PFSK-1 (cell line): ENCODE measurements around the gene SMOC2.

Experiments
- FOXP2 ChIP-seq: optimal IDR thresholded peaks from 2 replicates; pipeline ENCODE3; 2011; ENCODE audit warnings: borderline replicate concordance, control low read depth, inconsistent platforms; ENCODE audit not compliant: insufficient read depth; ENCODE audit errors: extremely low read length, extremely low read depth
- POLR2AphosphoS5 ChIP-seq: IDR thresholded peaks from 2 replicates; pipeline ENCODE4 v1.6.1; 2012; ENCODE audit warnings: low read depth, mild to moderate bottlenecking, control low read depth, low read length, moderate library complexity
- SIN3A ChIP-seq: IDR thresholded peaks from 2 replicates; pipeline ENCODE4 v1.6.1; 2012; ENCODE audit warnings: mild to moderate bottlenecking, low read length, moderate library complexity, borderline replicate concordance; ENCODE audit not compliant: insufficient read depth
- TAF1 ChIP-seq: IDR thresholded peaks from 2 replicates; pipeline ENCODE4 v1.6.1; 2012; ENCODE audit warnings: low read length, control low read depth, borderline replicate concordance; ENCODE audit not compliant: insufficient read depth
- TF ChIP-seq, protein P1 (sequence below), 2 experiments: IDR thresholded peaks; 2 replicates each; pipeline versions ENCODE4 v1.6.1 to v1.8.0; 2011 to 2012; ENCODE audit warnings: low read depth in 2 of 2, low read length in 2 of 2, control low read depth in 1 of 2, inconsistent platforms in 1 of 2, mild to moderate bottlenecking in 1 of 2, moderate library complexity in 1 of 2; ENCODE audit not compliant: insufficient read depth in 1 of 2

Gene SMOC2

GRCh38 chr6:168475188-168476013 is 34.4 kb downstream of the SMOC2 start:
- TF ChIP-seq POLR2AphosphoS5 = no peak
- TF ChIP-seq SIN3A = no peak
- TF ChIP-seq TAF1 = no peak
- TF ChIP-seq FOXP2 = no peak

DNA sequence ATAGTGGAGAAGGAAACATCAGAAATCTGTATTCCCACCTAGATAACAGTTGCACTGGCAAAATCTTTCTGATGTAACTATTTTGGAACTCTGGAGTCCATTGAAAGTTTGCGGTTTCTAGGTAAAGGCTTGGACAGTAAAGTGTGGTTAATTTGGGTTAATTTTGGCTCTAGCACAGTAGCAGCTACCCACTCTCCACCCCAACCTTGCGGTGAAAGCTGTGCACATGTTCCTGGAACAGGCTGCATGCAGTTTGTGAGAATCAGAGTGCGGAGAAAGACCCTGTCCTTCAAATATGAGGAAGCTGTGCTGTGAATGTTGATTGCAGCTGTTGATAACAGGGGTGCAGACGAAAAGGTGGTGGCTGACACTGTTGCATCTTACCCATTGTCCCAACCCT is 38.4 kb downstream of the SMOC2 start:
- TF ChIP-seq SIN3A = no peak
- TF ChIP-seq FOXP2 = no peak
- TF ChIP-seq POLR2AphosphoS5 = no peak
- TF ChIP-seq, protein P1, sequence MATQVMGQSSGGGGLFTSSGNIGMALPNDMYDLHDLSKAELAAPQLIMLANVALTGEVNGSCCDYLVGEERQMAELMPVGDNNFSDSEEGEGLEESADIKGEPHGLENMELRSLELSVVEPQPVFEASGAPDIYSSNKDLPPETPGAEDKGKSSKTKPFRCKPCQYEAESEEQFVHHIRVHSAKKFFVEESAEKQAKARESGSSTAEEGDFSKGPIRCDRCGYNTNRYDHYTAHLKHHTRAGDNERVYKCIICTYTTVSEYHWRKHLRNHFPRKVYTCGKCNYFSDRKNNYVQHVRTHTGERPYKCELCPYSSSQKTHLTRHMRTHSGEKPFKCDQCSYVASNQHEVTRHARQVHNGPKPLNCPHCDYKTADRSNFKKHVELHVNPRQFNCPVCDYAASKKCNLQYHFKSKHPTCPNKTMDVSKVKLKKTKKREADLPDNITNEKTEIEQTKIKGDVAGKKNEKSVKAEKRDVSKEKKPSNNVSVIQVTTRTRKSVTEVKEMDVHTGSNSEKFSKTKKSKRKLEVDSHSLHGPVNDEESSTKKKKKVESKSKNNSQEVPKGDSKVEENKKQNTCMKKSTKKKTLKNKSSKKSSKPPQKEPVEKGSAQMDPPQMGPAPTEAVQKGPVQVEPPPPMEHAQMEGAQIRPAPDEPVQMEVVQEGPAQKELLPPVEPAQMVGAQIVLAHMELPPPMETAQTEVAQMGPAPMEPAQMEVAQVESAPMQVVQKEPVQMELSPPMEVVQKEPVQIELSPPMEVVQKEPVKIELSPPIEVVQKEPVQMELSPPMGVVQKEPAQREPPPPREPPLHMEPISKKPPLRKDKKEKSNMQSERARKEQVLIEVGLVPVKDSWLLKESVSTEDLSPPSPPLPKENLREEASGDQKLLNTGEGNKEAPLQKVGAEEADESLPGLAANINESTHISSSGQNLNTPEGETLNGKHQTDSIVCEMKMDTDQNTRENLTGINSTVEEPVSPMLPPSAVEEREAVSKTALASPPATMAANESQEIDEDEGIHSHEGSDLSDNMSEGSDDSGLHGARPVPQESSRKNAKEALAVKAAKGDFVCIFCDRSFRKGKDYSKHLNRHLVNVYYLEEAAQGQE (IDR thresholded peaks at IDR 0.05; ENCODE audit: insufficient read depth in 1 of 2, low read depth in 2 of 2, low read length in 2 of 2) = no peak
- no peak for TF ChIP-seq TAF1

GRCh38 chr6:168480481-168480880 is 39.5 kb downstream of the SMOC2 start:
- TF ChIP-seq, protein P1 (IDR thresholded peaks at IDR 0.05; ENCODE audit: insufficient read depth in 1 of 2, low read depth in 2 of 2, low read length in 2 of 2) = no peak
- no peak for TF ChIP-seq POLR2AphosphoS5
- no peak for TF ChIP-seq SIN3A
- TF ChIP-seq TAF1 = no peak
- no peak for TF ChIP-seq FOXP2

DNA sequence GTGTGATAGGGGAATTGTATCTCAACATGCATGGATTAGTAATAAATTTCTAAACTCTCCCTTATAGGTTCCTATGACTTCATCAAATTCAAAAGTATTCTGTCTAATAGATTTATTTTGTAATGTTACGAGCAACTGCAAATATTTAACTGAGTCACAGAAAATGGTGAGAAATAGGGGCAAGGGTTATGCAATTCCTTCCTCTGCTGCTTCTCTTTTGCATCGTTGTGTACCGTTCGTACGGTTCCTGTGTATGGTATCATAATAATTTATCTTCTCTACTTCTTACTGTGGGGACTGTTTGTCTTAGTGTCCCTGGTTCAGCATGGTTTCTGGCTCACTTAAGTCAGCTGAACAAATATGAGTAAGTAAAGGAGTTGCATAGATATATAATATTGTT is 44.8 kb downstream of the SMOC2 start:
- TF ChIP-seq, protein P1 (IDR thresholded peaks at IDR 0.05; ENCODE audit: insufficient read depth in 1 of 2, low read depth in 2 of 2, low read length in 2 of 2) = no peak
- TF ChIP-seq SIN3A (no peak), FOXP2 (no peak), TAF1 (no peak), POLR2AphosphoS5 (no peak)

GRCh38 chr6:168490757-168491156 is 49.8 kb downstream of the SMOC2 start:
- TF ChIP-seq TAF1 (no peak), POLR2AphosphoS5 (no peak), FOXP2 (no peak), SIN3A (no peak)
- TF ChIP-seq, protein P1 (IDR thresholded peaks at IDR 0.05; ENCODE audit: insufficient read depth in 1 of 2, low read depth in 2 of 2, low read length in 2 of 2) = no peak
